Left cardiac atrium (tissue), 4 donors: ENCODE results near the gene TGFB3. TPM values are rescaled to one million over a fixed set of nuclear protein-coding genes. Genes with fewer than 3 reads are reported as not detected.

Experiments
- ATAC-seq, 2 donors: fragments of 200-7000 bp; cut with Tn5 transposase; one replicate each; pipeline ENCODE4 v1.9.1; 2020; ENCODE audit warnings: mild to moderate bottlenecking in 2 of 2, moderate library complexity in 2 of 2
- DNase-seq: peaks from one replicate; pipeline ENCODE4 v3.0.0-alpha.2; 2020
- intact Hi-C, 2 donors: fragments of 100-400 bp; cut with DNase I; formaldehyde crosslinking; loops; one replicate each; pipeline versions ENCODE4 v1.14.1 to v1.15.1; 2022 to 2023
- total RNA-seq, 2 donors: library from RNA; stranded (reverse); fragmentation: NEBNext Ultra II Directional; extraction: Animal tissue kit (Norgen Biotek cat#: 25700); gene quantifications; one replicate each; pipeline ENCODE4 v1.2.1, GENCODE V29; 2021
- donor health status: DM: no; HTN: yes; CAD: no.
- donor health status: DM: no; HTN: yes; CAD: no; lungs with severe emphysema.
- donor health status: DM: yes; HTN: yes; CAD: no.
- donor health status: Dilated cardiomyopathy.

The TGFB3 gene
- total RNA-seq, 2 donors from 2014 or later = 35.1 to 61.2 TPM

GRCh38 chr14:75990297-75990696, 8.5 kb upstream of the TGFB3 start:
- ATAC-seq (no peak), DNase-seq (no peak)
- intact Hi-C loops = no loop called here

DNA sequence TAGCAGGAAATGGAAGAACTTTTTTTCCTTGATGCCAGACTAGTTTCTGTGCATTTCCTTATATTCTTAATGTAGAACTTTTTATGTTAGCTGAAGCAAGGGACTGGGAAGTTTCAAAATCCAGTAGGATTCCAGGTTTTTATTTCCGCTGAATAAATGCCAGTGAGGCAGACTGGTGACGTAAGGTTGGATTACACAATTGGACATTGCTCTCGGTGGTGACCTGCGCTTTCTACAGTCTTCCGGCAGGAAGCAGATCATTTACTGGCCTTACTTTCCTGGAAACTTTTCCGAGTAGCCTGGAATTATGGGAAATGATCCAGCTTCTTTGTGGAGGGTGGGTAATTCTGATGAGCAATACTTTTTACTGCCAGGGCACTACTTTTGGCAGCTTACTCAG, 7.3 kb upstream of the TGFB3 start:
- DNase-seq = peak; percentile 52
- ATAC-seq = peak; percentile 21 to 54
- intact Hi-C loops = loop anchor here in 1 of 2 donors (10.0 kb wide), 1 partner anchor 184 kb away; no protein-coding TSS in a partner anchor

DNA sequence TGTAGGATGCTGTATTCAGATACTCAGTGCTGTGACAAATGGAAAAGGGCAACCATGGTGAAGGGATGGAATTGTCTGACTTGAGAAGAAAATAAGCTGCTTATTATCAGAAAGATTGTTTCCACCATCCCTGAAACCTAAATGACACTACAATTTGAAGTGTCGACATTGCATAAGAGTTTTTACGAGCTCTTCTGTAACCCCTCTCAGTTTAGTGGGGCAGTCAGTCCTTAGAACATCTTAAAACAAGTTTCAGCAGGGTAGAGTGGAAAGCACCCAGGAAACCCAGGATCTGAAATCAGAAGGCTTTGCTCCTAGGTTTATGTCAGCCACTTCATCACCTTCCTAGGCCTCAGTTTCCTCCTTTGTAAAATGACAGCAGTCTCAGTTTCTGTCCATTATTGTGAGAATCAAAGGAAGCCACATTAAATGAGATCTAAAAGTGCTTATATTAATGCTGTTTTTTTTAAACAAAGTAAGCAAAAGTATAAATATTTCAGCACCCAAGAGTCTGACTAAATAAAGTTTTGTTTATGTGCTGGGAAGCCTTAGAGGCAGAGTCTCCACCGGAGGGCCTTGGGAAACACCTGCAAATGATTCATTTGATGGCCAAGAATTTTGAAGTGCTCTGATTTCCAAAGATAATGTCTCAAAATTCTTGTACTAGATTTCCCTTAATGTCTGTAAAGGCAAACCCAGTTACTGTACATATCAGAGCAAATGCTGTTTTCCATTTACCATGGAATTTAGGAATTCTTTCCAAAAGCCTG, 5.6 kb upstream of the TGFB3 start:
- no peak for DNase-seq
- no peak for ATAC-seq
- intact Hi-C loops = loop anchor here in 1 of 2 donors (10.0 kb wide), 1 partner anchor 183 kb away; no protein-coding TSS in a partner anchor

- intact Hi-C loops = loop anchor here in 1 of 2 donors (10.0 kb wide), 1 partner anchor 182 kb away; no protein-coding TSS in a partner anchor
- ATAC-seq = no peak
- DNase-seq = no peak
Observed at GRCh38 chr14:75986439-75986765, 4.6 kb upstream of the TGFB3 start.

DNA sequence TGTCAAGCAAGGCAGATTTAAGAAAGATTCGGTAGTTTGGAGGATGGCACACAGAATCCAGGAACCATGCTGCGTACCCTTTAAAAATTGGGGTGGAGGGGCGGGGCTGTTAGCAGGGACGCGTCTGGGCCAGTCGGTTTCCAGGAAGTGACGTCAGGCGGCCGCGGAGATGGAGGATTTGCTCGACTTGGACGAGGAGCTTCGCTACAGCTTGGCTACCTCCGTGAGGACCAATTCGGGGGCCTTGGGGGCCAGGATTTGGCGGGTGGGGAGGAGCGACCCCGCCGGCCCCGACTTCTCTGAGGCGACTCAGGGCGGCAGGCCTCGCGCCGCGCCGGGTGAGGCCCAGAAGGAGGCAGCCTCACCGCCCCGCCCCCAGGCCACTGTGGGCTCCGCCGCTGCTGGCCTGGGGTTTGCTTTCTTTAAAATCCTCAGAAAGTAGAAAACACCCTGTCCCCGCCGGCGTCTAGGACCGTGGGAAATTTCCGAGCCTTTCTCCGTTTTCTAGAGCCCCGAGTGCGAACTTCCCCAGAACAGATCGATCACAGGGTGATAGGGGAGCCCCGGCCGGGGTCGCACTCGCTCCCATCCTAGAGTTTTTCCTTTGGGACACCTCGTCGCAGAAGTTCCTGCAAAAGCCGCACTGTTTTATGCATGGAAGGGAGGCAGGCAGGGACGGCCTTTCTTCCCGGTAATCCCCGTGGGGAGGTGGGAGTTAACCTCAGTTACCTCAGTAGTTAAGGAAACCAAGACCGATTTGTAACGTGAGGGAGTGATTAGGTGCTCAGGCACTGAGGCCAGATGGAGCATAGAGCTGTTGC, 4.0 kb upstream of the TGFB3 start, which contains the start of gene IFT43:
Gene IFT43, plus strand, starts transcription at position 146 of the 821 bp plus-strand sequence. Its CDS starts 24 bp downstream, at position 170.
- ATAC-seq = peak; percentile 52 to 60
- intact Hi-C loops = loop anchor here in 1 of 2 donors (10.0 kb wide), 1 partner anchor 181 kb away; no protein-coding TSS in a partner anchor
- peak; percentile 97 for DNase-seq

DNA sequence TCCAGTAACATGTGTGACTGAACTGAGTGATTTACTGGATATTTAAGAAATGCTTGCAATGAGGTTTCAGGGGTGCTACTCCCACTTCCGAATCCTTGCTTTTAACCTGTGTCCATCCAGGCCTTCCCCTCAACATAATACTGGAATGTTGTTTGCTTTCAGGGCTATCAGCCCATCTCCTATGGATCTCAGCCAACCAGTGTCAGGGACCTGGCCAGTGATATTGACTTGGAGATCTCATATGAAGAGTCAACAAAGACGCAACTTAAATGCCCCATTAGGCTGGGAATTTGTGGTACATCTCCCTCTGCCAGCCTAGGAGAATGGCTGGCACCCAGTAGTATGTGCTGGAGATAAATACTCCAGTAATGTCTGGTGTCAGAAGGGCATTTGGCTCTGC, 2.9 kb upstream of the TGFB3 start:
- ATAC-seq = no peak
- no peak for DNase-seq
- intact Hi-C loops = loop anchor here (5.0 to 10.0 kb wide), 5 partner anchors 77 to 407 kb away; partner anchors contain the start of gene FLVCR2 (in 1 of the 2)

- ATAC-seq (no peak), DNase-seq (no peak)
- intact Hi-C loops = loop anchor here (5.0 to 10.0 kb wide), 5 partner anchors 76 to 406 kb away; partner anchors contain the start of gene FLVCR2 (in 1 of the 2)
Observed at GRCh38 chr14:75983019-75983358, 1.2 kb upstream of the TGFB3 start.

DNA sequence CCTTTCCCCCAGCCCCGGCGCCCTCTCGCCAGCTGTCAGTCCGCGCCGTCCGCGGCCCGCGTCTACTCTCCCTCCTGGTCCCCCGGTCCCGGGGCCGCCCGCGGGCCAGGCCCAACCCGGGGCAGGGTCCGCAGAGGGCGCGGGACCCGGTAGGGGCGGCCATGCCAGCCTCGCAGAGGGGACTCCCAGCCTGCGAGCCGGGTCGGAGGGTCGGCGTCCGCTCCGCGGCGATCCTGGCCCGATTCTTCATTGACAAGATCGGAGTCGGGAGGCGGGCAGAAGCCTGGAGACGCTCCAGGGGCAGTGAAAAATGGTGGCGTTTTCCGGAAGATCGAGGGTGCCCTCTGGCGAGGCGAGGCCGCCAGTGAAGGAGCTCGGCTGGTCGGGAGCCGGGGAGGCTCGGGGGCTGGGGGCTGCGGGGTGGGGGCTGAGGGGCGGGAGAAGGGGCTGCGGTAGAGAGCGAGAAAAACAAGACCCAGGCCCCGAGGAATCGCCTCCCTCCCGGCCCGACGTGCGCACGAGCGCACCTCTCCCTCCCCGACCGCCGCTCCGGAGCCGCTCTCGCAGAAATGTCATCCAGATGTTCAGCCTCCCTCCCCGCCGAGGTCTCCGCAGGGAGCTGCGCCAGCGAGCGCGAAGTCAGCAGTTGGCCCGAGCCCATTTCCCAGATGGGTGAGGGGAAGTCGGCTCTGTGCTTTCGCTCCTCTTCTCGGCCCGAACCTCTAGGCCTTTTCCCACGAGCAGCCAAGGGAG, 647 bp upstream of the TGFB3 start:
- ATAC-seq (peak; percentile 73 to 76), DNase-seq (peak; percentile 89)
- intact Hi-C loops = loop anchor here (5.0 to 10.0 kb wide), 5 partner anchors 75 to 405 kb away; partner anchors contain the start of gene FLVCR2 (in 1 of the 2)

DNA sequence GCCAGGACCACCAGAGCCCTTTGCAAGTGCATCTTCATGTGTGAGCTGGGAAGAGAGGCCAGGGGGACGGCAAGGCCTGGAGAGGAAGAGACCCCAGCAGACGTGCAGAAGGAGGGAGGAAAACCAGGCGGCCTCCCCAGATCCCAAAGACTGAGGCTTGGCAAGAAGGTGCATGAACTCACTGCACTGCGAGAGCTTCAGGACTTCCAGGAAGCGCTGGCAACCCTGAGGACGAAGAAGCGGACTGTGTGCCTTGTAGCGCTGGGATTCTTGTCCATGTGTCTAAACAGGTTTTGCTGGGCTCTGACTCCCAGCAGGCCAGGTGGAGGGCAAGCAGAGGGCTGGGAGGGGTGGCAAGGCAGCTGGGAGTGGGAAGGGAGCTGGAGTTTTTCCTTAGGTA, 939 bp downstream of the TGFB3 start:
- DNase-seq (peak; percentile 44), ATAC-seq (no peak)
- intact Hi-C loops = loop anchor here (2.0 to 10.0 kb wide), 7 partner anchors 74 to 404 kb away; partner anchors contain the start of gene FLVCR2 (in 1 of the 2)

GRCh38 chr14:75979648-75980565, 1.9 kb downstream of the TGFB3 start:
- intact Hi-C loops = loop anchor here (2.0 to 10.0 kb wide), 7 partner anchors 73 to 403 kb away; partner anchors contain the start of gene FLVCR2 (in 1 of the 2)
- ATAC-seq (no peak), DNase-seq (peak; percentile 43)

DNA sequence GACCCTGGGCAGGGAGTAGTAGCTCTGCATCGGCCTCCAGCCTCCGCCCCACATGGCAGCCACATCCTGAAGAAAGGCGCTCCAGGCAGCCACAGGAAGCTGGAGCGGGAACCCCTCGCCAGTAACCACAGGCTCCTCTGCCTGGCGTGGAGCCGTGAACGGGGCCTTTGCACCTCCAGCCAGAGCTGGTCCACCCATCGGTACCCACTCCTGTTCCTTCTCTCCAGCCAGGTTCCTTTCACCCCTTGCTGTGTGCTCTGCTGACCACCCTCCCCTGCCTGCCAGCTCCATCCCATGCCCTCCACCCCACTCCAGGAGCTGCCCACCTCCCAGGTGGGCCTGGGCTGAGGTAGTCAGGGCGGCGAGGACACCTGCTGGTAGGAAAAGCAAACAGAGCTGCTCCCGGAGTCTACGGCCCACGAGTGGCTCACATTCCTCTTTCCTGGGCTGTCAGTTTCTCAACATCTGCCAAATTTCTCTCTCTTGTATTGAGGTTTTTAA, 2.7 kb downstream of the TGFB3 start:
- DNase-seq (no peak), ATAC-seq (peak; percentile 7 to 8)
- intact Hi-C loops = no loop called here

- ATAC-seq (no peak), DNase-seq (no peak)
- intact Hi-C loops = no loop called here
Observed at GRCh38 chr14:75978249-75978731, 3.5 kb downstream of the TGFB3 start.

GRCh38 chr14:75977582-75977943, 4.2 kb downstream of the TGFB3 start:
- ATAC-seq = no peak

GRCh38 chr14:75976826-75977581, 4.8 kb downstream of the TGFB3 start:
- intact Hi-C loops = no loop called here
- ATAC-seq (no peak), DNase-seq (no peak)

More at GRCh38 chr14:75977582-75977943, 4.2 kb downstream of the TGFB3 start:
- intact Hi-C loops = no loop called here
- no peak for DNase-seq

DNA sequence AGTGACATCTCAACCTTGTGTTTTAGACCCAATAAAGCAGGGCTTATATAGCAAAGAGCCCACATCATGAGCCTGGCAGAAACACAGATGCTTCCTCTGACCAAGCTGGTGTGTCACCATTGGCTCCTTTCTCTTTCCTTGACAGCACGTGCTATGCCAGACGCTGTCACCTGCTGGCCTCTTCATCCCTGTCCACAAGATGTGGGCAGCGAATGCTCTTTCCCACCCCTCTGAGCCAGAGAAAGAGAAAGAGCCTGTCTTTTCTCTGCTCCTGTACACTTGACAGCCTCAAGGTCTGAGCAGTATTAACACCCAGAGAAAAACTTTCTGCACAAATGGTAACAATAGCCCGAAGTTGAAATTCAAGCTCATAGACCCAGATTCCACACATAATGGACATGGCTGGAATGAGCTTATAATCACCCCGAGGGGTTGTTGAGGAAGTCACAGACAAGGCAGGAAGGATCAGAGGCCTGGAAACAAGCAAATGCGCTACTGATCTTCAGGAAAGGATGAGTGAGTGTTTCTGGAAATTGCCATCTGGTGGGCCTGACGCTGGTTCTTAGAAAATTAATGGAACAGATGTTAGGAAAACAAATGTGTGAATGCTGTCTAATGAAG, 8.9 kb downstream of the TGFB3 start:
- DNase-seq (no peak), ATAC-seq (peak in 1 of 2 donors; percentile 46)
- intact Hi-C loops = no loop called here

GRCh38 chr14:75971509-75971908, 10.3 kb downstream of the TGFB3 start:
- intact Hi-C loops = no loop called here
- no peak for DNase-seq
- peak; percentile 53 to 55 for ATAC-seq
